Stimulated activated CD8-positive, alpha-beta memory T cell treated with anti-CD3 and anti-CD28 coated beads, Interleukin-7, amount 100 ng/mL, for 24 hours (primary cell): Measurements from ENCODE around the gene ZSCAN10.

Experiments used
- DNase-seq: peaks from one replicate; pipeline ENCODE4 v3.0.0-alpha.2; 2020; ENCODE audit warnings: low read depth

Gene ZSCAN10

GRCh38 chr16:3112058-3112880, 13.2 kb upstream of the ZSCAN10 start, which contains the start of gene ZNF205:
TSS of gene ZNF205 (plus strand) at chr16:3112586. CDS start at chr16:3113431, 845 bp downstream.
- DNase-seq, result no peak

- peak; percentile 79 for DNase-seq
Observed at GRCh38 chr16:3106205-3106928, 7.3 kb upstream of the ZSCAN10 start.

GRCh38 chr16:3101841-3102470, 2.9 kb upstream of the ZSCAN10 start:
- no peak for DNase-seq

- DNase-seq, result no peak
Observed at GRCh38 chr16:3101018-3101840, 2.1 kb upstream of the ZSCAN10 start.

GRCh38 chr16:3099732-3100499, 822 bp upstream of the ZSCAN10 start:
- DNase-seq, result peak; percentile 91

GRCh38 chr16:3099395-3099731, 269 bp upstream of the ZSCAN10 start:
- DNase-seq, result no peak

GRCh38 chr16:3097266-3097665, 1.8 kb downstream of the ZSCAN10 start:
- DNase-seq, result no peak

- no peak for DNase-seq
Observed at GRCh38 chr16:3096362-3096761, 2.7 kb downstream of the ZSCAN10 start.

GRCh38 chr16:3095869-3096268, 3.2 kb downstream of the ZSCAN10 start:
- DNase-seq, result no peak

- no peak for DNase-seq
Observed at GRCh38 chr16:3094289-3095027, 4.6 kb downstream of the ZSCAN10 start.

GRCh38 chr16:3092501-3092941, 6.6 kb downstream of the ZSCAN10 start:
- DNase-seq, result no peak

- DNase-seq, result no peak
Observed at GRCh38 chr16:3091551-3091950, 7.5 kb downstream of the ZSCAN10 start.

- DNase-seq, result no peak
Observed at GRCh38 chr16:3089717-3090592, 9.1 kb downstream of the ZSCAN10 start.

GRCh38 chr16:3088925-3089716, 10.0 kb downstream of the ZSCAN10 start:
- no peak for DNase-seq

GRCh38 chr16:3088450-3088849, 10.6 kb downstream of the ZSCAN10 start:
- DNase-seq, result no peak

- no peak for DNase-seq
Observed at GRCh38 chr16:3087243-3088235, 11.6 kb downstream of the ZSCAN10 start.

- no peak for DNase-seq
Observed at GRCh38 chr16:3086596-3087242, 12.4 kb downstream of the ZSCAN10 start.
